Activated B cell treated with CpG ODN at 0.5 μM for 24 hours (primary cell): ENCODE results near the gene WDR64. TPM values are rescaled to one million over a fixed set of nuclear protein-coding genes. Genes with fewer than 3 reads are reported as not detected.
"Not testable (repeated sequence)": the region's sequence is repeated elsewhere in the genome, so short reads cannot be mapped to it uniquely, and the experiment has no call there.

Experiments
- ATAC-seq: fragments of 200-7000 bp; cut with Tn5 transposase; one replicate; pipeline ENCODE4 v1.10.0; 2021; ENCODE audit warnings: low read depth, mild to moderate bottlenecking, moderate library complexity
- CTCF ChIA-PET: fragments of 350-600 bp; sonication (Branson Sonifier 250); formaldehyde crosslinking; loops from one replicate; lab custom pipeline; 2021; ENCODE audit warnings: antibody characterized with exemption; lab: Charles Lee
- POLR2A ChIA-PET: fragments of 350-600 bp; sonication (Branson Sonifier 250); formaldehyde crosslinking; loops from one replicate; lab custom pipeline; 2021; ENCODE audit warnings: antibody characterized with exemption; lab: Charles Lee
- DNase-seq: peaks from one replicate; pipeline ENCODE4 v3.0.0; 2022
- H3K27ac Mint-ChIP-seq: one replicate; pipeline ENCODE4 v1.8.0; 2020; ENCODE audit warnings: mixed read lengths
- H3K27me3 Mint-ChIP-seq: one replicate; pipeline ENCODE4 v1.8.0; 2021; ENCODE audit warnings: mixed read lengths
- H3K36me3 Mint-ChIP-seq: one replicate; pipeline ENCODE4 v1.8.0; 2021; ENCODE audit warnings: low read depth, mixed read lengths
- H3K4me1 Mint-ChIP-seq: one replicate; pipeline ENCODE4 v1.8.0; 2021; ENCODE audit warnings: mixed read lengths
- H3K4me3 Mint-ChIP-seq: one replicate; pipeline ENCODE4 v1.8.0; 2020; ENCODE audit warnings: mild to moderate bottlenecking, mixed read lengths
- H3K9me3 Mint-ChIP-seq: one replicate; pipeline ENCODE4 v1.8.0; 2020; ENCODE audit warnings: mixed read lengths
- intact Hi-C: fragments of 100-400 bp; cut with micrococcal nuclease; formaldehyde crosslinking; loops from one replicate; pipeline ENCODE4 v1.15.1; 2024
- total RNA-seq: library from RNA; stranded (reverse); gene quantifications from 2 replicates; pipeline ENCODE4 v1.2.3, GENCODE V29; 2022
- TF ChIP-seq, protein P1 (sequence below): fragments of 200-600 bp; IDR thresholded peaks from one replicate; pipeline ENCODE4 v1.8.0; 2022; ENCODE audit warnings: antibody characterized with exemption, mild to moderate bottlenecking

Gene WDR64
- total RNA-seq, 1 donor from 2014 or later, result 0.58 TPM

DNA sequence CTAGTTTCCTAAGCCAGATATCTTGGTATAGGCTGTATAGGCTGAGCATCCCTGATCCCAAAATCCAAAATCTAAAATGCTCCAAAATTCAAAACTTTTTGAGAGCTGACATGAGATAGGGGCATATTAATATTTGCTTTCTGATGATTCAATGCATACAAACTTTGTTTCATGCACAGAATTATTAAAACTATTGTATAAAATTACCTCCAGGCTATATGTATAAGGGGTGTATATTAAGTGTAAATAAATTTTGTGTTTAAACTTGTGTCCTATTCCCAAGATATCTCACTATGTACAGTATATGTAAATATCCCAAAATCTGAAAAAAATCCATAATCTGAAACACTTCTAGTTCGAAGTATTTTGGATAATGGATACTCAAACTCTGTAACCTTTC lies 2.6 kb downstream of the WDR64 start:
- ChIA-PET POLR2A (no interaction called here), CTCF (interaction anchor here (1.1 kb wide), 1 partner anchor 344 kb away, joined by 3 read pairs; no protein-coding TSS in a partner anchor)
- intact Hi-C loops, result no loop called here
- Mint-ChIP-seq H3K27ac (no peak overlapping the region), H3K4me3 (no peak overlapping the region), H3K27me3 (peaks cover 8% of the 10 kb centered on the region), H3K4me1 (no peaks in the 10 kb centered on the region), H3K9me3 (no peaks in the 10 kb centered on the region), H3K36me3 (no peaks in the 10 kb centered on the region)
- DNase-seq, result no peak
- ATAC-seq, result no peak
- TF ChIP-seq, protein P1, sequence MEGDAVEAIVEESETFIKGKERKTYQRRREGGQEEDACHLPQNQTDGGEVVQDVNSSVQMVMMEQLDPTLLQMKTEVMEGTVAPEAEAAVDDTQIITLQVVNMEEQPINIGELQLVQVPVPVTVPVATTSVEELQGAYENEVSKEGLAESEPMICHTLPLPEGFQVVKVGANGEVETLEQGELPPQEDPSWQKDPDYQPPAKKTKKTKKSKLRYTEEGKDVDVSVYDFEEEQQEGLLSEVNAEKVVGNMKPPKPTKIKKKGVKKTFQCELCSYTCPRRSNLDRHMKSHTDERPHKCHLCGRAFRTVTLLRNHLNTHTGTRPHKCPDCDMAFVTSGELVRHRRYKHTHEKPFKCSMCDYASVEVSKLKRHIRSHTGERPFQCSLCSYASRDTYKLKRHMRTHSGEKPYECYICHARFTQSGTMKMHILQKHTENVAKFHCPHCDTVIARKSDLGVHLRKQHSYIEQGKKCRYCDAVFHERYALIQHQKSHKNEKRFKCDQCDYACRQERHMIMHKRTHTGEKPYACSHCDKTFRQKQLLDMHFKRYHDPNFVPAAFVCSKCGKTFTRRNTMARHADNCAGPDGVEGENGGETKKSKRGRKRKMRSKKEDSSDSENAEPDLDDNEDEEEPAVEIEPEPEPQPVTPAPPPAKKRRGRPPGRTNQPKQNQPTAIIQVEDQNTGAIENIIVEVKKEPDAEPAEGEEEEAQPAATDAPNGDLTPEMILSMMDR, result no peak

DNA sequence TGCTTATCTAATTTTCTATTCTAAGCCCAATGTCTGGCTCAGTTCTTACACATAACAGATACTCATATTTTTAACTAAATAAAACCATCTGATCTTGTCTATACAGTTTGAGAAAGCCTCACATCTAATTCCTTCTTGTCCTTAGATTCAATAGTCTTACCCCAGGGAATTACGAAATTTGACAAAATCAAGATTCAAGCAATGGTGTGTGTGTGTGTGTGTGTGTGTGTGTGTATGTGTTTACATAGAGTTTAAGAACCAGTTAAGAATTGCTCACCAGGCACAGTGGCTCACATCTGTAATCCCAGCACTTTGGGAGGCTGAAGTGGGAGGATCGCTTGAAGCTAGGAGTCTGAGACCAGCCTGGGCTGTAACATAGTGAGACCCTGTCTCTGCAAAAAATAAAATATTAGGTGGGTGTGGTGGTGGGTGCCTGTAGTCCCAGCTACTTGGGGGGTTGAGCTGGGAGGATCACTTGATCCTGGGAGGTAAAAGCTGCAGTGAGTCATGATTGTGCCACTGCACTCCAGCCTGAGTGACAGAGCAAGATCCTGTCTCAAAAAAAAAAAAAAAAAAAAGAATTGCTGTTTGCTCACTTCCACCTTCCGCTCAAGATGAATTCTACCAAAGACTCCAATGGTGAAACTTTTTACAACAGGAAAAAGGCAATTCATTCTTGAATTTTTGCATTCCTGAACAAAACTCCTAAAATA lies 6.2 kb downstream of the WDR64 start:
- peaks cover 8% of the 10 kb centered on the region for H3K27me3 Mint-ChIP-seq
- intact Hi-C loops, result no loop called here
- no peaks in the 10 kb centered on the region for H3K36me3 Mint-ChIP-seq
- TF ChIP-seq, protein P1, result no peak
- H3K4me3 Mint-ChIP-seq, result no peak overlapping the region
- H3K27ac Mint-ChIP-seq, result no peak overlapping the region
- ATAC-seq, result no peak
- ChIA-PET CTCF (no interaction called here), POLR2A (no interaction called here)
- no peaks in the 10 kb centered on the region for H3K4me1 Mint-ChIP-seq
- DNase-seq, result no peak
- no peaks in the 10 kb centered on the region for H3K9me3 Mint-ChIP-seq

DNA sequence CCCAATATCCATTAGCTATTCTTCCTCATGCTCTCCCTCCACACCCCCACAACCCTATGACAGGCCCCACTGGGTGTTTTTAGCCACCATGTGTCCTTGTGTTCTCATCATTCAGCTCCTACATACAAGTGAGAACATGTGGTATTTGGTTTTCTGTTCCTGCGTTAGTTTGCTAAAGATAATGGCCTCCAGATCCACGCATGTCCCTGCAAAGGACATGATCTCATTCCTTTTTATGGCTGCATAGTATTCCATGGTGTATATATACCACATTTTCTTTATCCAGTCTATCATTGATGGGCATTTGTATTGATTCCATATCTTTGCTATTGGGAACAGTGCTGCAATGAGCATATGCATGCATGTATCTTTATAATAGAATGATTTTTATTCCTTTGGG lies 6.9 kb downstream of the WDR64 start:
- H3K27ac Mint-ChIP-seq, H3K9me3 Mint-ChIP-seq, H3K27me3 Mint-ChIP-seq, DNase-seq, H3K4me1 Mint-ChIP-seq, H3K36me3 Mint-ChIP-seq, CTCF ChIA-PET, ATAC-seq, H3K4me3 Mint-ChIP-seq, intact Hi-C loops, POLR2A ChIA-PET: not testable (repeated sequence)

DNA sequence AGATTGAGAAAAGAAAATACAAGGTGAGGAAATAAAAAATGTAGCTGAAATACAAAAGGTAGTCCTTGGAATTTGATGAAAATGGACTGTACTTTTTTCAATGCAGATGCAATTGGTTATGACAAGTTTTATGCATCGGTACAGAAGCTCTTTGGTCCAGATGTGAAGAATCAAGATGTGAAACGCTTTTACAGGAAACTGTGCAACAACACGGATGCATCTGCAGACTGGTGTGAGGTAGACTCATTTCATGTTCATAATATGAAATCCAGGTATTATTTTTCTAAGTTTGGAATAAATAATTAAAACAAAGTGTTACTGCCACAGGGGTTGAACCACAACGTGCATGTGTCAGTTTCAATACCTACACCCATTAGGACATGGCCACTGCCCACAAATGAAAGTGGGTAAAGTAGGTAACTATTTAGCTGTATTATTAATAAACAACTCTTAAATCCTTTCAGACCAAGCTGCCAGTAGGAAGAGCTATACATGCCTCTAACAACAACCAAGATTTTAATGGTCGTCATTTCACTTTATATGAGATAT lies 8.4 kb downstream of the WDR64 start:
- DNase-seq (no peak), ATAC-seq (no peak)
- H3K4me3 Mint-ChIP-seq, result no peak overlapping the region
- POLR2A ChIA-PET, result no interaction called here
- H3K4me1 Mint-ChIP-seq, result no peaks in the 10 kb centered on the region
- H3K27me3 Mint-ChIP-seq, result peaks cover 8% of the 10 kb centered on the region
- no peaks in the 10 kb centered on the region for H3K36me3 Mint-ChIP-seq
- H3K9me3 Mint-ChIP-seq, result no peaks in the 10 kb centered on the region
- TF ChIP-seq, protein P1, result no peak
- CTCF ChIA-PET, result no interaction called here
- intact Hi-C loops, result no loop called here
- H3K27ac Mint-ChIP-seq, result no peak overlapping the region

DNA sequence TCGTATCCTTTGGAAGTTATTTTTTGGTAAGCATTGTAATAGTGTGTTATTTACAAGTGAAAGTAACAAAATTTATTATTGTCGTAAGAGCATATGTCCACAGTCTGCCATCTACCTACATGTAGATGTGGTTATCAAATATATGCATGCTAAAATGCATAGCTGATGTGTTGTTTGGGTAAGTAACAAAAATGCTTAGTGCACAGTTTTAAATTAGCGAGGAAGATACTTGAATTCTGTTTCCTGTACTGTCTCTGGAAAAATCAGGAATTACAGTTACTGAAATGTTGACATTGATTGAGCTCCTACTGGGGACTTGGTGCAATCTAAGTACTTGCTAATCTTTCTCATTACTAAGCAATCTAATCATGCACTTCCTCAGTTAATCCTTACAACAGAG lies 14.3 kb downstream of the WDR64 start:
- ChIA-PET CTCF (no interaction called here), POLR2A (no interaction called here)
- no peaks in the 10 kb centered on the region for H3K9me3 Mint-ChIP-seq
- intact Hi-C loops, result no loop called here
- H3K27me3 Mint-ChIP-seq, result peaks cover 8% of the 10 kb centered on the region
- no peaks in the 10 kb centered on the region for H3K4me1 Mint-ChIP-seq
- H3K27ac Mint-ChIP-seq, result no peak overlapping the region
- DNase-seq, result no peak
- H3K36me3 Mint-ChIP-seq, result no peaks in the 10 kb centered on the region
- no peak overlapping the region for H3K4me3 Mint-ChIP-seq
- TF ChIP-seq, protein P1, result no peak
- ATAC-seq, result no peak
